Neuronal stem cell (in vitro differentiated cells): ENCODE results near the gene TSHR.

Experiments
- DNase-seq: peaks from one replicate; pipeline ENCODE4 v3.0.0-alpha.2; 2013; ENCODE audit warnings: low spot score
- H2AFZ ChIP-seq: one replicate; pipeline ENCODE4 v1.6.1; 2013; ENCODE audit warnings: mild to moderate bottlenecking, low read length, inconsistent platforms
- H2AK5ac ChIP-seq: 2 replicates; pipeline ENCODE4 v1.6.1; 2013; ENCODE audit warnings: low read depth, mild to moderate bottlenecking, inconsistent platforms, low read length, moderate library complexity, mixed read lengths
- H2BK120ac ChIP-seq: 2 replicates; pipeline ENCODE4 v1.6.1; 2013; ENCODE audit warnings: low read depth, mild to moderate bottlenecking, inconsistent platforms, low read length, moderate library complexity, mixed read lengths
- H2BK12ac ChIP-seq: one replicate; pipeline ENCODE4 v1.6.1; 2013; ENCODE audit warnings: low read length, inconsistent platforms
- H2BK15ac ChIP-seq: 2 replicates; pipeline ENCODE4 v1.6.1; 2013; ENCODE audit warnings: mild to moderate bottlenecking, low read length, inconsistent platforms, mixed read lengths
- H2BK5ac ChIP-seq: one replicate; pipeline ENCODE4 v1.6.1; 2013; ENCODE audit warnings: inconsistent platforms, mild to moderate bottlenecking, low read length, moderate library complexity
- H3K14ac ChIP-seq: one replicate; pipeline ENCODE4 v1.6.1; 2013; ENCODE audit warnings: low read length, inconsistent platforms
- H3K18ac ChIP-seq: 2 replicates; pipeline ENCODE4 v1.6.1; 2013; ENCODE audit warnings: low read length, inconsistent platforms
- H3K23ac ChIP-seq: 2 replicates; pipeline ENCODE4 v1.6.1; 2013; ENCODE audit warnings: low read depth, mild to moderate bottlenecking, mixed read lengths, low read length, inconsistent platforms; ENCODE audit not compliant: poor library complexity
- H3K27ac ChIP-seq: replicated peaks from 3 replicates; pipeline ENCODE4 v1.5.1; 2013; ENCODE audit warnings: low read length, inconsistent platforms
- H3K27me3 ChIP-seq, 3 experiments: 2 replicates each; pipeline ENCODE4 v1.6.1; 2013; ENCODE audit warnings: low read length in 3 of 3, mild to moderate bottlenecking in 2 of 3, inconsistent platforms in 1 of 3, low read depth in 1 of 3, mixed read lengths in 1 of 3, moderate library complexity in 1 of 3; ENCODE audit not compliant: control insufficient read depth in 3 of 3, insufficient read depth in 3 of 3
- H3K36me3 ChIP-seq, 2 donors: replicated peaks in 1 of 2; 2 replicates each; pipeline ENCODE4 v1.6.1; 2013; ENCODE audit warnings: low read length in 2 of 2; ENCODE audit not compliant: control insufficient read depth in 2 of 2, insufficient read depth in 2 of 2
- H3K4ac ChIP-seq: 2 replicates; pipeline ENCODE4 v1.6.1; 2013; ENCODE audit warnings: inconsistent platforms, mild to moderate bottlenecking, low read length, moderate library complexity
- H3K4me1 ChIP-seq, 2 donors: 1 replicate in 1 of 2; 2 replicates in 1 of 2; pipeline ENCODE4 v1.6.1; 2013; ENCODE audit warnings: low read length in 2 of 2, low read depth in 1 of 2; ENCODE audit not compliant: control insufficient read depth in 2 of 2, insufficient read depth in 1 of 2
- H3K4me2 ChIP-seq: one replicate; pipeline ENCODE4 v1.6.1; 2013; ENCODE audit warnings: mild to moderate bottlenecking, low read length, inconsistent platforms; ENCODE audit not compliant: insufficient read depth, poor library complexity, severe bottlenecking
- H3K4me3 ChIP-seq, 2 donors: 2 replicates each; pipeline ENCODE4 v1.5.1; 2013; ENCODE audit warnings: low read length in 2 of 2, mild to moderate bottlenecking in 2 of 2, inconsistent platforms in 1 of 2, moderate library complexity in 1 of 2
- H3K79me1 ChIP-seq: one replicate; pipeline ENCODE4 v1.6.1; 2013; ENCODE audit warnings: low read depth, mild to moderate bottlenecking, inconsistent platforms, low read length, moderate library complexity
- H3K9ac ChIP-seq: one replicate; pipeline ENCODE4 v1.6.1; 2013; ENCODE audit warnings: mild to moderate bottlenecking, low read depth, low read length, inconsistent platforms; ENCODE audit not compliant: poor library complexity
- H3K9me3 ChIP-seq, 2 donors: replicated peaks in 1 of 2; 2 replicates each; pipeline versions ENCODE3 to v1.6.1; 2013; ENCODE audit warnings: low read length in 2 of 2, mild to moderate bottlenecking in 2 of 2, inconsistent platforms in 1 of 2, low read depth in 1 of 2, mixed read lengths in 1 of 2, moderate library complexity in 1 of 2; ENCODE audit not compliant: control insufficient read depth in 2 of 2, insufficient read depth in 1 of 2
- H4K8ac ChIP-seq: one replicate; pipeline ENCODE4 v1.6.1; 2013; ENCODE audit warnings: low read depth, mild to moderate bottlenecking, inconsistent platforms, low read length, moderate library complexity
- H4K91ac ChIP-seq: one replicate; pipeline ENCODE4 v1.6.1; 2013; ENCODE audit warnings: low read length, low read depth, mild to moderate bottlenecking, inconsistent platforms; ENCODE audit not compliant: poor library complexity
- WGBS, 2 donors: extraction: QIAGEN DNeasy Blood & Tissue Kit; methylation state at CpG; one replicate each; pipeline ENCODE4 v1.1.7; 2013; ENCODE audit warnings: missing lambda C conversion rate in 2 of 2, mixed read lengths in 1 of 2; ENCODE audit not compliant: insufficient read length in 2 of 2, insufficient replicate concordance in 1 of 2; ENCODE audit errors: extremely low coverage in 2 of 2; 5-methylcytosine and 5-hydroxymethylcytosine counted together

TSHR gene

DNA sequence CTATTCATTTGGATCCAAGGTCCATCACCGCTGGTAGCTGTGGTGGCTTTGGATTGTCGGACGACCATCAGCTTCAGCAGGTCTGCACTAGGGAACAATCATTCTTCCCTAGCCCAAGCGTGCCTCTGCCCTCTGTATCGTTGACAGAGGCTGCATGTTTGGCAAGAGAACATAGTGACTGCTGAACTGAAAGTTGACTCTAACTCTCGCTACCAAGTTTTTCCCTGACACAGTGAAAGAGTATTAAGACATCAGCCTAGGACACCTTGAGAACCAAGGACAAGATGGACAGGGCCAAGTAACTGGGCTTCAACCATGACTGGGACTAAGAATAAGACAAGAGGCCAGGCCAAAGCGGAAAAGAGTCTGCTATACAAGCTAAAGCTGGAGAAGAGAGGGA, 26.3 kb downstream of the TSHR start:
- no peak overlapping the region for H3K18ac ChIP-seq
- no peak for DNase-seq
- no peaks in the 10 kb centered on the region for H3K9me3 ChIP-seq
- no peak overlapping the region for H3K4me2 ChIP-seq
- no peak overlapping the region for H2AFZ ChIP-seq
- H4K8ac ChIP-seq, result no peak overlapping the region
- no peak overlapping the region for H3K14ac ChIP-seq
- peaks cover 0 to 2% (median 0%) of the 10 kb centered on the region in 3 experiments for H3K27me3 ChIP-seq
- H3K23ac ChIP-seq, result no peak overlapping the region
- H3K4me3 ChIP-seq, result no peak overlapping the region
- no peak overlapping the region for H2BK15ac ChIP-seq
- no peak overlapping the region for H2BK12ac ChIP-seq
- H3K27ac ChIP-seq, result no peak overlapping the region
- peaks cover 0 to 2% of the 10 kb centered on the region in 2 donors for H3K4me1 ChIP-seq
- H3K36me3 ChIP-seq, result no peaks in the 10 kb centered on the region
- no peak overlapping the region for H4K91ac ChIP-seq
- WGBS, 2 donors, result no CpG with 5 or more reads among the region's 7 CpGs
- no peak overlapping the region for H2BK5ac ChIP-seq
- H3K9ac ChIP-seq, result no peak overlapping the region
- H2AK5ac ChIP-seq, result no peak overlapping the region
- no peaks in the 10 kb centered on the region for H3K79me1 ChIP-seq
- no peak overlapping the region for H3K4ac ChIP-seq
- no peak overlapping the region for H2BK120ac ChIP-seq

DNA sequence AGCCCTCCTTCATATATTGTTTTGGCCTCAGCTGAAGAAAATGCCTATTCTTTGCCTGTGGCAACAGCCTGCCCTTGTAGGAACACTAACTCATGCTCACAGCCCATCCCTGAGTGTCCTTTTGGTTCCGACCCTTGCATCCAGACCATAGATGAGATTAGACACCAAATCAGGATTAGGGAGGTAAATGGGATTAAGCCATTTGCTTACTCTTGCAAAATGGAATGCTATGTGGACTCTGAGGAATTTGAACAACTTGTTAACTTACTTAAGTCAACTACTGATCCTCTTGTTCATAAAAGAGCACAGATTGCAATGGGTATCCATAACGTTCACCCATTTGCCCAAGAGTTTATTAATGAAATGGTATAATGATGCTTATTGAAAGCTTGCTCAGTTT, 27.3 kb downstream of the TSHR start:
- no CpG with 5 or more reads among the region's 2 CpGs for WGBS, 2 donors
- Histone ChIP-seq H2BK15ac (no peak overlapping the region), H3K9me3 (no peaks in the 10 kb centered on the region), H2BK120ac (no peak overlapping the region), H3K36me3 (no peaks in the 10 kb centered on the region), H3K79me1 (no peaks in the 10 kb centered on the region), H3K4me2 (no peak overlapping the region), H3K4me3 (no peak overlapping the region), H4K8ac (no peak overlapping the region), H3K4me1 (peaks cover 0 to 2% of the 10 kb centered on the region in 2 donors), H2AK5ac (no peak overlapping the region), H3K27ac (no peak overlapping the region), H2AFZ (no peak overlapping the region), H3K4ac (no peak overlapping the region), H3K14ac (no peak overlapping the region), H3K27me3 (peaks cover 0 to 2% (median 0%) of the 10 kb centered on the region in 3 experiments), H3K9ac (no peak overlapping the region), H2BK5ac (no peak overlapping the region), H2BK12ac (no peak overlapping the region), H4K91ac (no peak overlapping the region), H3K23ac (no peak overlapping the region), H3K18ac (no peak overlapping the region)
- no peak for DNase-seq

DNA sequence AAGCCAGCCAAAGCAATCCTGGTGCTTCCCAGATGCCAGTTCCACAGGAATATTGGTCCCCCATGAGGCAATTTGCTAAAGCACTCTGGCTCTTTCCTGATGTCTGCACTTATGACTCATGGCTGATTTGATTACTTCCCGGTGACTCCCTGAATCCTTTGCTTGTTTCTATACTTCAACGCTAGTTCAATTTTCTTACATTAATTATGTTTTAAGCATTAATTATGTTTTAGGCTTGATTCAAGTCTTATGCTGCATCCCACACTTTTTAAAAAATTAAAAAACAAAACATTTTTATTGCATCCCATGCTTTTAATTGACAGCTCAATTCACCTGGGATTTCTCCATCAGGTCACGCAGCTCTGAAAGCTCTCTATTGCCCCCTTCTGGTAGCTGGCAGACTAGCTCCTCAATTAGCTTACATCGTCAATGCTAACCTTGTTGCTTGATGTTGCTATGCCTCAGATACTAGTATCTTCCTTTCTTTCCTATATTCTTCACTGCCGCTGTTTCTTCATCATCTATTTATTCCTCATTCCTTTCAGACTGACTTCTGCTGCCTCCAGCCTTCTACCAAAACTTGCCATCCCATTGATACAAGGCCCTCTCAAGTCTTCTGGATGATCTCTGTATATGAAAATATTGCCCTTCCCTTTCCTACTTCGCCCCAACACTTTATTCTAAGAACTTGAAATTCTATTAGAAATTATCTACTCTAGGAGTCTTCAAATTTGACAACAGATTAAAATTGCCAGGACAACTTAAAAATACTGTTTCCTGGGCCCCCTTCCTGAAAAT, 32.0 kb downstream of the TSHR start:
- Histone ChIP-seq H3K79me1 (no peaks in the 10 kb centered on the region), H3K4me3 (no peak overlapping the region), H3K27me3 (peaks cover 0 to 15% (median 0%) of the 10 kb centered on the region in 3 experiments), H2BK12ac (no peak overlapping the region), H2AFZ (no peak overlapping the region), H2BK120ac (no peak overlapping the region), H3K9ac (no peak overlapping the region), H3K27ac (no peak overlapping the region), H2BK15ac (no peak overlapping the region), H3K18ac (no peak overlapping the region), H3K9me3 (no peaks in the 10 kb centered on the region), H2BK5ac (no peak overlapping the region), H3K4me1 (peaks cover 0 to 2% of the 10 kb centered on the region in 2 donors), H3K4ac (no peak overlapping the region), H4K91ac (no peak overlapping the region), H3K14ac (no peak overlapping the region), H3K23ac (no peak overlapping the region), H2AK5ac (no peak overlapping the region), H3K4me2 (no peak overlapping the region), H3K36me3 (no peaks in the 10 kb centered on the region), H4K8ac (no peak overlapping the region)
- WGBS, 2 donors, result no CpG with 5 or more reads among the region's 6 CpGs
- DNase-seq, result peak; percentile 61

DNA sequence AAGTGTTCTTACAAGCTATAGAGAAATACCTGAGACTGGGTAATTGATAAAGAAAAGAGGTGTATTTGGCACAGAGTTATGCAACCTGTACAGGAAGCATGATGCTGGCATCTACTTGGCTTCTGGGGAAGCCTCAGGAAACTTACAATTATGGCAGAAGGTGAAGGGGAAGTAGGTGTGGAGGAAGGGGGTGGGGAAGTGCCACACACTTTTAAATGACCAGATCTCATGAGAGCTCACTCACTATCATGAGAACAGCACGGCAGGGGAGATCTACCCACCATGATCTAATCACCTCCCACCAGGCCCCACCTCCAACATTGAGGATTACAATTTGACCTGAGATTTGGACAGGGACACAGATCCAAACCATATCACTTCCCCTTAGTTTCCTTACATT, 32.8 kb downstream of the TSHR start:
- H2BK12ac ChIP-seq, result no peak overlapping the region
- H2BK5ac ChIP-seq, result no peak overlapping the region
- H2BK120ac ChIP-seq, result no peak overlapping the region
- no peak overlapping the region for H2AFZ ChIP-seq
- H3K4me2 ChIP-seq, result no peak overlapping the region
- no peak overlapping the region for H3K23ac ChIP-seq
- H2AK5ac ChIP-seq, result no peak overlapping the region
- H3K79me1 ChIP-seq, result no peaks in the 10 kb centered on the region
- H4K8ac ChIP-seq, result no peak overlapping the region
- no peak overlapping the region for H2BK15ac ChIP-seq
- no peak overlapping the region for H4K91ac ChIP-seq
- H3K9ac ChIP-seq, result no peak overlapping the region
- H3K18ac ChIP-seq, result no peak overlapping the region
- WGBS, 2 donors, result no CpG with 5 or more reads among the region's 1 CpG
- no peak overlapping the region for H3K4me3 ChIP-seq
- no peak for DNase-seq
- no peak overlapping the region for H3K27ac ChIP-seq
- no peaks in the 10 kb centered on the region for H3K4me1 ChIP-seq
- H3K9me3 ChIP-seq, result no peaks in the 10 kb centered on the region
- peaks cover 0 to 12% (median 0%) of the 10 kb centered on the region in 3 experiments for H3K27me3 ChIP-seq
- H3K4ac ChIP-seq, result no peak overlapping the region
- no peak overlapping the region for H3K14ac ChIP-seq
- H3K36me3 ChIP-seq, result no peaks in the 10 kb centered on the region
